H1 (cell line): ENCODE measurements around the gene NOS1AP. TPM values are rescaled to one million over a fixed set of nuclear protein-coding genes. Genes with fewer than 3 reads are reported as not detected.

ENCODE experiments used
- CTCF ChIA-PET: fragments of 300-600 bp; sonication (Branson Sonifier 250); formaldehyde crosslinking; loops from one replicate; lab custom pipeline; 2021; ENCODE audit not compliant: partially characterized antibody; lab: Charles Lee
- POLR2A ChIA-PET: fragments of 300-600 bp; sonication (Branson Sonifier 250); formaldehyde crosslinking; loops from one replicate; lab custom pipeline; 2021; ENCODE audit warnings: inconsistent platforms; ENCODE audit not compliant: partially characterized antibody; lab: Charles Lee
- DNase-seq, 2 experiments: peaks; one replicate each; pipeline versions ENCODE4 v3.0.0 to v3.0.0-alpha.2; 2010 to 2022; ENCODE audit warnings: low spot score in 2 of 2, low read depth in 1 of 2, mixed read lengths in 1 of 2
- FAIRE-seq: peaks from 2 replicates; lab custom pipeline; 2011; peaks lifted over from hg19 to GRCh38; lab: Jason Lieb, UNC
- H2AFZ ChIP-seq: 2 replicates; pipeline ENCODE4 v1.8.1; 2012; ENCODE audit warnings: low read length, inconsistent platforms
- H2AK5ac ChIP-seq: 2 replicates; pipeline ENCODE4 v1.6.1; 2013; ENCODE audit warnings: low read depth, low read length
- H2BK120ac ChIP-seq: replicated peaks from 2 replicates; pipeline ENCODE3; 2013; ENCODE audit warnings: low read depth, low read length, inconsistent platforms
- H2BK12ac ChIP-seq: 2 replicates; pipeline ENCODE4 v1.6.1; 2013; ENCODE audit warnings: low read depth, low read length
- H2BK15ac ChIP-seq: 2 replicates; pipeline ENCODE4 v1.6.1; 2013; ENCODE audit warnings: low read length
- H2BK20ac ChIP-seq: 2 replicates; pipeline ENCODE4 v1.6.1; 2013; ENCODE audit warnings: low read length
- H2BK5ac ChIP-seq: 2 replicates; pipeline ENCODE4 v1.6.1; 2013; ENCODE audit warnings: low read depth, low read length
- H3K14ac ChIP-seq: 2 replicates; pipeline ENCODE4 v1.6.1; 2013; ENCODE audit warnings: inconsistent platforms; ENCODE audit not compliant: insufficient read length
- H3K18ac ChIP-seq: 2 replicates; pipeline ENCODE4 v1.6.1; 2013; ENCODE audit warnings: low read length; ENCODE audit errors: extremely low read depth
- H3K23ac ChIP-seq: 2 replicates; pipeline ENCODE4 v1.6.1; 2013; ENCODE audit warnings: inconsistent platforms; ENCODE audit not compliant: insufficient read length
- H3K23me2 ChIP-seq: 2 replicates; pipeline ENCODE4 v1.6.1; 2013; ENCODE audit warnings: low read depth, low read length
- H3K27ac ChIP-seq: 2 replicates; pipeline ENCODE4 v1.6.1; 2011; ENCODE audit warnings: low read depth, low read length, inconsistent platforms
- H3K27me3 ChIP-seq, 4 experiments: replicated peaks in 1 of 4; 1 replicate in 1 of 4; 2 replicates in 3 of 4; pipeline versions ENCODE4 v1.6.1 to v1.8.1; 2011 to 2013; ENCODE audit warnings: low read length in 3 of 4, mild to moderate bottlenecking in 3 of 4, inconsistent platforms in 2 of 4, mixed read lengths in 2 of 4, moderate library complexity in 1 of 4; ENCODE audit not compliant: control insufficient read depth in 3 of 4, insufficient read depth in 3 of 4; ENCODE audit errors: extremely low read depth in 1 of 4
- H3K36me3 ChIP-seq, 4 experiments: 2 replicates each; pipeline versions ENCODE4 v1.6.1 to v1.8.1; 2011 to 2013; ENCODE audit warnings: mild to moderate bottlenecking in 4 of 4, low read length in 3 of 4, moderate library complexity in 2 of 4, control low read depth in 1 of 4, inconsistent platforms in 1 of 4; ENCODE audit not compliant: insufficient read depth in 4 of 4, control insufficient read depth in 2 of 4
- H3K4ac ChIP-seq: replicated peaks from 2 replicates; pipeline ENCODE3; 2013; ENCODE audit warnings: low read length, low read depth, mixed read lengths, inconsistent platforms; ENCODE audit not compliant: insufficient read length
- H3K4me1 ChIP-seq, 4 experiments: replicated peaks in 1 of 4; 1 replicate in 1 of 4; 2 replicates in 3 of 4; pipeline versions ENCODE4 v1.6.1 to v1.8.1; 2011 to 2013; ENCODE audit warnings: low read length in 3 of 4, inconsistent platforms in 2 of 4, mixed read lengths in 1 of 4; ENCODE audit not compliant: insufficient read depth in 4 of 4, control insufficient read depth in 3 of 4
- H3K4me2 ChIP-seq, 2 experiments: 2 replicates each; pipeline versions ENCODE4 v1.6.1 to v1.8.1; 2011 to 2013; ENCODE audit warnings: low read depth in 2 of 2, low read length in 2 of 2, control low read depth in 1 of 2, inconsistent platforms in 1 of 2, mild to moderate bottlenecking in 1 of 2; ENCODE audit not compliant: insufficient read depth in 1 of 2
- H3K4me3 ChIP-seq, 4 experiments: fragments of 200-600, 300-600 bp in 1 of 4; sonication (generic), shearing (Covaris generic), sonication (Bioruptor Twin) in 1 of 4; 2 replicates each; pipeline versions ENCODE4 v1.5.1 to v1.8.1; 2011 to 2016; ENCODE audit warnings: low read length in 4 of 4, low read depth in 3 of 4, control low read depth in 2 of 4, inconsistent platforms in 2 of 4, mild to moderate bottlenecking in 2 of 4, mixed read lengths in 1 of 4, moderate library complexity in 1 of 4; ENCODE audit not compliant: insufficient read depth in 2 of 4; ENCODE audit errors: extremely low read depth in 1 of 4
- H3K56ac ChIP-seq: replicated peaks from 2 replicates; pipeline ENCODE3; 2013; ENCODE audit warnings: low read depth, mild to moderate bottlenecking, mixed read lengths, low read length, inconsistent platforms; ENCODE audit not compliant: insufficient read length
- H3K79me1 ChIP-seq: 2 replicates; pipeline ENCODE4 v1.6.1; 2013; ENCODE audit warnings: low read depth, low read length, control low read depth
- H3K79me2 ChIP-seq, 2 experiments: 2 replicates each; pipeline versions ENCODE4 v1.6.1 to v1.8.1; 2012 to 2013; ENCODE audit warnings: low read length in 2 of 2, mild to moderate bottlenecking in 2 of 2, inconsistent platforms in 1 of 2; ENCODE audit not compliant: insufficient read depth in 2 of 2, control insufficient read depth in 1 of 2
- H3K9ac ChIP-seq, 4 experiments: replicated peaks in 1 of 4; 1 replicate in 1 of 4; 2 replicates in 3 of 4; pipeline versions ENCODE4 v1.6.1 to v1.8.1; 2011 to 2013; ENCODE audit warnings: low read depth in 3 of 4, low read length in 3 of 4, control low read depth in 2 of 4, mild to moderate bottlenecking in 2 of 4, moderate library complexity in 2 of 4, inconsistent platforms in 1 of 4; ENCODE audit errors: extremely low read depth in 1 of 4
- H3K9me3 ChIP-seq, 2 experiments: 2 replicates each; pipeline versions ENCODE4 v1.6.1 to v1.8.1; 2012 to 2013; ENCODE audit warnings: mild to moderate bottlenecking in 2 of 2, moderate library complexity in 2 of 2, control low read depth in 1 of 2, inconsistent platforms in 1 of 2, low read depth in 1 of 2, low read length in 1 of 2, mixed read lengths in 1 of 2; ENCODE audit not compliant: insufficient read depth in 2 of 2
- H4K20me1 ChIP-seq, 2 experiments: replicated peaks in 1 of 2; 2 replicates each; pipeline versions ENCODE3 to v1.8.1; 2011 to 2013; ENCODE audit warnings: inconsistent platforms in 2 of 2, low read length in 2 of 2, mild to moderate bottlenecking in 1 of 2; ENCODE audit not compliant: insufficient read depth in 2 of 2, control insufficient read depth in 1 of 2
- H4K5ac ChIP-seq: 2 replicates; pipeline ENCODE4 v1.6.1; 2013; ENCODE audit warnings: low read length, low read depth, mixed read lengths, inconsistent platforms; ENCODE audit not compliant: insufficient read length
- H4K8ac ChIP-seq: 2 replicates; pipeline ENCODE4 v1.8.0; 2013; ENCODE audit warnings: mild to moderate bottlenecking, moderate library complexity, low read length, inconsistent platforms; ENCODE audit not compliant: insufficient read depth; ENCODE audit errors: extremely low read depth
- H4K91ac ChIP-seq: replicated peaks from 2 replicates; pipeline ENCODE3; 2013; ENCODE audit warnings: low read length, mixed read lengths, inconsistent platforms; ENCODE audit not compliant: insufficient read length
- EP300 ChIP-seq, 2 experiments: IDR thresholded peaks; 1 replicate in 1 of 2; 2 replicates in 1 of 2; pipeline ENCODE4 v1.6.1; 2011 to 2012; ENCODE audit warnings: low read depth in 2 of 2, low read length in 2 of 2, mild to moderate bottlenecking in 2 of 2, borderline replicate concordance in 1 of 2, inconsistent platforms in 1 of 2, moderate library complexity in 1 of 2
- FOSL1 ChIP-seq: IDR thresholded peaks from 2 replicates; pipeline ENCODE4 v1.6.1; 2011; ENCODE audit warnings: mild to moderate bottlenecking, low read depth, low read length, moderate library complexity; ENCODE audit not compliant: insufficient read depth
- SIX5 ChIP-seq: IDR thresholded peaks from 2 replicates; pipeline ENCODE4 v1.6.1; 2011; ENCODE audit warnings: mild to moderate bottlenecking, low read depth, low read length
- WGBS, 2 experiments: shearing (Covaris generic) in 1 of 2; methylation state at CpG; one replicate each; pipeline versions ENCODE4 v1.1.6 to v1.1.7; 2013 to 2015; ENCODE audit warnings: low lambda C conversion rate in 2 of 2, mixed read lengths in 2 of 2, inconsistent platforms in 1 of 2, low coverage in 1 of 2, missing lambda C conversion rate in 1 of 2; ENCODE audit not compliant: insufficient replicate concordance in 2 of 2, insufficient coverage in 1 of 2, insufficient read length in 1 of 2; ENCODE audit errors: extremely low coverage in 1 of 2, missing lambda C conversion rate in 1 of 2; 5-methylcytosine and 5-hydroxymethylcytosine counted together
- polyA plus RNA-seq, 7 experiments: library from polyadenylated mRNA; depleted of rRNA in 3 of 7; stranded (reverse) in 5 of 7; unstranded in 2 of 7; fragments of >200 nt in 5 of 7; fragments of 200-250 nt in 2 of 7; gene quantifications; 1 replicate in 5 of 7; 2 replicates in 1 of 7; 4 replicates in 1 of 7; pipeline versions ENCODE4 v1.2.1 to v1.2.3, GENCODE V29; 2011 to 2013; ENCODE audit warnings: missing spikeins in 2 of 7, mixed read lengths in 2 of 7
- total RNA-seq: library from RNA; stranded (reverse); fragmentation: NEBNext Ultra II Directional; extraction: Animal tissue kit (Norgen Biotek cat#: 25700); gene quantifications from 2 replicates; pipeline ENCODE4 v1.2.1, GENCODE V29; 2021

NOS1AP gene
- total and polyA plus RNA-seq, 2 of the 8 experiments (the other 6 are each of a cell fraction or from before 2014, with no cell fraction given), result 2.4 to 12.1 TPM

DNA sequence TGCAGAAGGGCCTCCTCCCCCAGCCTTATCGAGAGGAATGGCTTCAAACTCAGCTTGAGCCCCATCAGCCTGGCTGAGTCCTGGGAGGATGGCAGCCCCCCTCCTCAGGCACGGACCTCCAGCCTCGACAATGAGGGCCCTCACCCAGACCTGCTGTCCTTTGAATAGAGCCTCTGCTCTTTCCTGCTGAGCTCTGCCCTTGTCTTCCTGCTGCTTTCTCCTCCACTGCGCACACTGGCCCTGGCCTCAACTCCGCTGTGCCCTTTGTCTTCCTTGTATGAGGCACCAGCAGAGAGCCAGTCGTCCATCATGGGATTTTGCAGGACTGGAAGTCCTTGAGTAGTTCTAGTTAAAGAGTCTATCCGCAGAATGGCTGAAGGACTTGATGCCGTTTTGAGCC is 314.0 kb downstream of the NOS1AP start:
- ChIA-PET CTCF (interaction anchor here (0.7 to 8.1 kb wide), 5 partner anchors 8 to 327 kb away, joined by 3 to 44 read pairs (median 5); no protein-coding TSS in a partner anchor), POLR2A (no interaction called here)
- H2BK12ac ChIP-seq, result no peak overlapping the region
- H3K36me3 ChIP-seq, result peaks cover 0 to 5% (median 2%) of the 10 kb centered on the region in 4 experiments; a peak in 1 of 8 replicates
- no peak overlapping the region for H3K4me3 ChIP-seq
- no peak overlapping the region for H2AK5ac ChIP-seq
- FAIRE-seq (no peak), DNase-seq (no peak)
- H2BK20ac ChIP-seq, result no peak overlapping the region
- H3K4me1 ChIP-seq, result peaks cover 0 to 2% (median 0%) of the 10 kb centered on the region in 4 experiments; a peak in 2 of 7 replicates
- H3K14ac ChIP-seq, result no peak overlapping the region
- H3K4ac ChIP-seq, result no peak overlapping the region
- H3K27me3 ChIP-seq, result no peaks in the 10 kb centered on the region
- no peaks in the 10 kb centered on the region for H3K79me1 ChIP-seq
- no peak overlapping the region for H3K9ac ChIP-seq
- no peak overlapping the region for H2AFZ ChIP-seq
- H3K79me2 ChIP-seq, result no peaks in the 10 kb centered on the region
- H3K4me2 ChIP-seq, result no peak overlapping the region
- H2BK5ac ChIP-seq, result no peak overlapping the region
- no peaks in the 10 kb centered on the region for H3K23me2 ChIP-seq
- no peaks in the 10 kb centered on the region for H3K9me3 ChIP-seq
- no peak overlapping the region for H2BK120ac ChIP-seq
- H4K20me1 ChIP-seq, result no peaks in the 10 kb centered on the region
- no peak overlapping the region for H3K56ac ChIP-seq
- no peak overlapping the region for H4K8ac ChIP-seq
- no peak overlapping the region for H2BK15ac ChIP-seq
- no peak overlapping the region for H4K5ac ChIP-seq
- H4K91ac ChIP-seq, result no peak overlapping the region
- TF ChIP-seq SIX5 (no peak), EP300 (IDR thresholded peaks at IDR 0.05; ENCODE audit: borderline replicate concordance in 1 of 2, low read depth in 2 of 2, low read length in 2 of 2) (no peak), FOSL1 (no peak)
- no peak overlapping the region for H3K23ac ChIP-seq
- WGBS, 2 experiments, result 93% methylated on average over 8 of the region's 8 CpGs; no CpG with 5 or more reads in 1 of the 2 experiments
- no peak overlapping the region for H3K27ac ChIP-seq
- no peak overlapping the region for H3K18ac ChIP-seq
